CD4-positive, alpha-beta T cell treated with Interleukin-15 for 1 hour (primary cell): ENCODE measurements around the gene ABLIM2.

ENCODE experiments used
- DNase-seq: peaks from one replicate; pipeline ENCODE4 v3.0.0-alpha.2; 2020

ABLIM2 gene

GRCh38 chr4:7993671-7994070 is 164.9 kb downstream of the ABLIM2 start:
- no peak for DNase-seq

- DNase-seq: no peak
These were observed 165.8 kb downstream of the ABLIM2 start for GRCh38 chr4:7992846-7993245.

- DNase-seq: no peak
These were observed 167.7 kb downstream of the ABLIM2 start for GRCh38 chr4:7990807-7991459.

DNA sequence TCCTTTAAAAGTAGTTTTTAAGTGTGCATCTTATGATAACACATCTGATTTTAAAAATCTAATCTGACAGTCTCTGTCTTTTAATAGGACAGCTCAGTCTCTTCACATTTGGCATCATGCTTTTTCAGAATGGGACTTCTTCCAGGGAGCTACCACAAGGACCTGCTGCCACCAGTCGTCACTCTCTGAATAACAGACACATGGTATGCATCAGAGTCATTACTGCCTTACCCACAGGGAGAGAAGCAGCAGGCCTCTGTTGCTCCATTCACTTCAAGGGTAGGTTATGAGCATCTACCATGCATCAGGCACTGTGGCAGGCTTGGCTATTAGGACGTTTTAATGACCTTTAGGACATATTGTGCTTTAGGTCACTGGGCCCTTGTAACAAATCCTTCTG is 169.0 kb downstream of the ABLIM2 start:
- DNase-seq: no peak

DNA sequence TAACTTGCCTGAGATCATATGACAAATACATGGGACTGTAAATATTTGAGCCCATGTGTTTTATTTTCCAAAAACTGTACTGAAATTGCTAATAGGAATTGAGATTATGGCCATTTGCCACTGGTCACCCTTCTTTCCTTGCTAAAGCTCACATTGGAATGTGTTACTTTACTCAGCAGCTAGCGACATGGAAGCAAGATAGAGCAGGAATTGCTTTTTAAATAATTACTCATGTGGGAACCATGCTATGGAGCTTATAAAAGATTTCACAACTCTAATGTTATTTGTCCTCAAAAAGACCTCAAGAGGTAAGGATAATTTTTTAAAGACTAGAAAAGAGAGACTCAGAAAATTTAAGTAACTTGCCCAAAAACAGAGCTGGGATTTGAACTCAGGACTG is 170.2 kb downstream of the ABLIM2 start:
- no peak for DNase-seq

DNA sequence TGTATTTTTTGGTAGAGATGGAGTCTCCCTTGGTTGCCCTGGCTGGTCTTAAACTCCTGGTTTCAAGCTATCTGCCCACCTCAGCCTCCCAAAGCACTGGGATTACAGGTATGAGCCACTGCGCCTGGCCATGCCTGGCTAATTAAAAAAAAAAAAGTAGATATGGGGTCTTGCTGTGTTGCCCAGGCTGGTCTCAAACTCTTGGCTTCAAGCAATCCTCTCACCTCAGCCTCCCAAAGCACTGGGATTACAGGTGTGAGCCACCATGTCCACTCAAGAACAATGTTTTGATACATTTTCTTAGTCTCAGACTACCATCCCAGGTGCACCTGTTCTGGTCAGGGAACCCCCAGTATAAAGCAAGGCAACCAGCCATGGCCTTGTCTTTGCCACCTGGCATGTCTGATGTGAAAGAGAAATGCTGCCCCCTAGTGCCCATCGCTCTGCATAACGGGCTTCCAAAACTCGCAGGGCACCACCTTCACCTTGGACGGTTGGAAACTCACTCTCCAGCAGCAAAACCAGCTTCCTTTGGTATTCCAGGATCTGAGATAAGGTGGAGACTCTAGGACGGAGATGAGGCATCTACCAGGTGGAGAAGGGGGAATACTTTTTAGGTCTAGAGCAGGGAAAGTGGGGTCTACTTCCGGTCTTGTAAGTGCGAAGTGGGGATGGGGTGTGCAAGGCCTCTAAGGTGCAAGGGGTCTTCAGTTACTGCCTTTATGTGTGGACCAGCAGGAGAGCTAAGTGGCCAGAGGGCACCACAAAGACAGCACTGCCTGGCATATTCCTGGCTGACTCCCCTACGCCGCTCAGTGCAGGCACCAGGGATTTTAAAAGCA is 171.2 kb downstream of the ABLIM2 start:
- DNase-seq: peak; percentile 60

GRCh38 chr4:7985891-7986441 is 172.6 kb downstream of the ABLIM2 start:
- no peak for DNase-seq

- DNase-seq: no peak
These were observed 173.5 kb downstream of the ABLIM2 start for GRCh38 chr4:7985072-7985471.

GRCh38 chr4:7984286-7984925 is 174.2 kb downstream of the ABLIM2 start:
- no peak for DNase-seq

- DNase-seq: no peak
These were observed 175.3 kb downstream of the ABLIM2 start for GRCh38 chr4:7983296-7983695.

GRCh38 chr4:7981738-7982394 is 176.7 kb downstream of the ABLIM2 start:
- DNase-seq: no peak

GRCh38 chr4:7980036-7980435 is 178.6 kb downstream of the ABLIM2 start:
- DNase-seq: no peak

GRCh38 chr4:7979652-7979968 is 179.0 kb downstream of the ABLIM2 start:
- DNase-seq: no peak

DNA sequence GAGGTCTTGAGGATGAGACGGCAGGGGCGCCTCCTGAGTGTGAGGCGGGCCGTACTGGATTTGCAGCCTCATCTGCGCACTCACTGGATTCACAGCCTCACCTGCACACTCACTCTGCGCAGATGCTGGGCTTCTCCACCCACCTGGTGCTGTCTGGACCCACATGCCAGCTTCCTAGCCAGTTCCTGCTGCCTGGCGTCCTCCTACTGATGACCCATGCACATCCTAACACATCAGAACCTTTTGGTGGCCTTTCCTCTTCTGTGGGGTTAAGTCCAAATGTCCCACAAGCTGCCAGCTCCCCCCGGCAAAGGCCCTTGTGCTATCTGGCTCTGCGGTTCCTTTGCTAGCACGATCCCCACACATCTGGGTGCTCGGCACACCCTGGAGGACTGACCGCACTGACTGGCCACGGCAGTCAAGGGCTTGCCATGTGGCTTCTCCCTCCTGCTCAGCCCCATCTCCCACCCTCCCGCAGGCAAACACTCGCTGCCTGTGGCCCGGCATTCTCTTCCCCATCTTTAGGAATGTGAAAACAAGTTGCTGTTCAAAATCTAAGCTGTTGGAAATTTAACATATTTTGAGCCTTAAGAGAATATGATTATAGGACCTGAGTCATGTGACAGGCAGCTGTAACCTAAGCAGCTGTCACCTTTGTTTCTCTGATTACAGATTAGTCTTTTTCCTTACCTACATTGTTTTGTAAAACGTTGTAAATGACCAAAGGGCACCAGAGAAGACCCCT is 179.5 kb downstream of the ABLIM2 start:
- no peak for DNase-seq

DNA sequence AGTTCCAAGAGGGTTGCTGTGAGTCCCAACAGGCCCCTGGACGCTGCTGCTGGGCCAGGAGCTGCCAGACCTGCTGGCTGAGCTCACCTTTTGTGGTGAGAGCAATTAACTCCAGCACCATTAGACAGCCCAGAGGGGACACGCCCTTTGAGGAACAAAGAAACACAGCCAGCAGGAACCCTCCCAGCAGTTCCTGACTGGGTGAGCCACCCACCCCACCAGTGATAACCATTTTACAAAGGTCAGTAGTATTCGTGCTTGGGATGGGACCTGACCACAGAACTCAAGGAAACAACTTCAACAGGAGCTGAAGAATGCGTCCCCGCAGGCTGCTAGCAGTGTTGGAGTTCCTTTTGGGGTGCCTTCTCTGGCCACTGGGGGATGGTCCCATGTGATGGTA is 180.1 kb downstream of the ABLIM2 start:
- DNase-seq: peak; percentile 10

GRCh38 chr4:7976634-7977033 is 182.0 kb downstream of the ABLIM2 start:
- no peak for DNase-seq

GRCh38 chr4:7976025-7976424 is 182.6 kb downstream of the ABLIM2 start:
- no peak for DNase-seq

DNA sequence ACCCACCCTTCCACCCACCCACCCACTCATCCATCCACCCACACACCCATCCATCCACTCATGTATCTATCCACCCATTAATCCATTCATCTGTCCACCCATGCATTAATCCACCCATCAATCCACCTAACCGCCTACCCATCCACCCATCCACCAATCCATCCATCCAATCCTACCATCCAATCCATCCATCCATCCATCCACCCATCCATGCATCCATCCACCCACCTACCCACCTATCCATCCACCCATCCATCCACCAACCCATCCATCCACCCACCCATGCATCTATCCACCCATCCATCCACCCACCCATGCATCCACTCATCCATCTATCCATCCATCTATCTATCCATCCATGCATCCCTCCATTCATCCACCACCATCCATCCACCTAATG is 184.2 kb downstream of the ABLIM2 start:
- no peak for DNase-seq

DNA sequence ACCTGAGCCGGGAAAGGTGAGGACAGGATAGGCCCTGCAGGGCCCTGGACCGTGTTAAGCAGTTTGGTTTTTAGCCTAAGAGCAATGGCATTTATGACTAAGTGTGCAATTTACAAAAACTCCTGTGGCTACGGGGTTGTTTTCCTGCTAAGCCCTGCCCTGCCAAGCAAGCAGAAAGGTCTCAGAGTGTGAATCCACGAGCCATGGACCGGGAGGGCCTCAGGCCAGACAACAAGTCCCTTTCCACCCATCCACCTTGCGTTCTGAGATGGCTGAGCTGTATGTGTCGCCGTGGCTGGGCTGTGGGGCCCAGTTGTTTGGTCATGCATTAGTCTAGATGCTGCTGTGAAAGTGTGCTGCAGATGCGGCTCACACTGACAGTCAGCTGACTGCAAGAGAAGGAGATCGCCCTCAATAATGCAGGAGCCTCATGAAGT is 185.1 kb downstream of the ABLIM2 start:
- no peak for DNase-seq

DNA sequence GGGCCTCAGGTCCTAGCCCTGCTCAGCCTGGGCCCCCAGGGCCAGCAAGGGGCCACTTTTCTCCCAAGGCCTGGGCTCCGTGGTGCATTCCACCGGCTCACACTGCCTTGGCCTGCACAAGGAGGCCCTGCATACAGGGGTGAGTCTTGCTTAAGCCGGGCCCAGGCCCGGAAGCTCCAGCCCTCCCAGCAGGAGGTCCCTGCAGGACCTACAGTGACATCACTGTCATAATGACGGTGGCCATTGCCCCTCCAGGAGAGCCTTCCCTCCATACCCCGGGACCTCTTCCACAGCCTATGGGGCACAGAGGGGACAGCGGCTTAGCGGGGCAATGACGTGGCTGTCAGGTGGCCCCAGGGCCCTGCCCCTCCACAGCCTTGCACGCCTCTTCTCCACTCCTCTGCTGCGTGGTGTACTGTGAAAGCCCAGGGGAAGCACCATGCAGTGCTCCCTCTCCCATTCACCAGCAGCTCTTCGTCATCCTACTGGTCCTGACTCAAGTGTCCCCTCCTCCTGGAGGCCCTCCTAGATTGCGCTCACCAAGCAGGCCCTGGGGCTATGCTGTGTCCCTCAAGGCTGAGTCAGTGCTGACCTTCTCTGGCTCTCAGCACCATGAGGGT is 186.6 kb downstream of the ABLIM2 start:
- DNase-seq: no peak

DNA sequence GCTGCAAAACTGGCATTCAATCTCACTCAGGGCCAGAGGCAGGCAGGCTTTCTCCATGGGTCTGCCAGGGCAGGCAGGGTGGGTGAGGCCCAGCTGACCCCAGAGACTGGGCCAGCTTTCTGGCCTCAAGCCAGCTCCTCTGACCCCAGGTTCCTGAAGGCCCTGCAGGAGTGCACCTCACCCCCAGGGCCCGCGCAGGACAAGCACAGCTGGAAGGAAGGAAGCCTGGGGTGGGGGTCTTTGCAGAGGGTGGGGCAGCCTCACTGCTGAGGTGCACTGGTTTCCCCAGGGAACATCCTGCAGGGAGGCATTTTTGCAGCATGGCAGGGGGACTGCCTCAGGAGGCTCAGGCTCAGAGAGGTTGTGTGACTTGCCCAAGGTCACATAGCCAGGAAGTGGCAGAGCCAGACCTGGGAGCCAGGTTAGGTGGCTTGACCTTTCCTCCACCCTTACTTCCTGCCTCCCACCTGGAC is 187.4 kb downstream of the ABLIM2 start:
- DNase-seq: no peak
